ENCODE results near the gene EPHA4.

The EPHA4 gene

GRCh38 chr2:221601376-221601775 lies 29.3 kb upstream of the EPHA4 start:
- no peak for DNase-seq
- Histone ChIP-seq H4K20me1 (ENCODE audit: insufficient read depth, low read length) (no peaks in the 10 kb centered on the region), H3K9me2 (replicated peaks; ENCODE audit: insufficient read depth, low read length) (no peaks in the 10 kb centered on the region), H3K4me2 (ENCODE audit: low read depth, low read length) (no peak overlapping the region), H3K4me3 (ENCODE audit: low read length) (no peak overlapping the region), H3F3A (ENCODE audit: insufficient read depth, low read length) (no peaks in the 10 kb centered on the region), H3K27me3 (replicated peaks; ENCODE audit: insufficient read depth, low read length) (no peaks in the 10 kb centered on the region), H3K9me3 (replicated peaks; ENCODE audit: insufficient read depth, low read length) (no peaks in the 10 kb centered on the region), H3K79me2 (ENCODE audit: low read length) (no peaks in the 10 kb centered on the region), H2AFZ (ENCODE audit: low read length) (no peak overlapping the region), H3K9ac (ENCODE audit: low read length) (no peak overlapping the region), H3K4me1 (ENCODE audit: low read length) (no peaks in the 10 kb centered on the region), H3K36me3 (replicated peaks; ENCODE audit: insufficient read depth, low read length) (no peaks in the 10 kb centered on the region), H3K27ac (ENCODE audit: low read length) (no peak overlapping the region)
- no peak for TF ChIP-seq CTCF (IDR thresholded peaks at IDR 0.05; ENCODE audit: low read length)
- TF ChIP-seq EZH2 (optimal IDR thresholded peaks at IDR 0.05; ENCODE audit: low read depth, low read length) = no peak
- no peak for TF ChIP-seq EZH2phosphoT487 (IDR thresholded peaks at IDR 0.05; ENCODE audit: low read length)

GRCh38 chr2:221600388-221600787 lies 28.3 kb upstream of the EPHA4 start:
- H3K36me3 ChIP-seq (replicated peaks; ENCODE audit: insufficient read depth, low read length) = no peaks in the 10 kb centered on the region

GRCh38 chr2:221596192-221596591 lies 24.1 kb upstream of the EPHA4 start:
- TF ChIP-seq EZH2phosphoT487 (IDR thresholded peaks at IDR 0.05; ENCODE audit: low read length) = no peak
- no peak for TF ChIP-seq CTCF (IDR thresholded peaks at IDR 0.05; ENCODE audit: low read length)
- no peak for TF ChIP-seq EZH2 (optimal IDR thresholded peaks at IDR 0.05; ENCODE audit: low read depth, low read length)
- Histone ChIP-seq H3K9me3 (replicated peaks; ENCODE audit: insufficient read depth, low read length) (no peaks in the 10 kb centered on the region), H3K4me2 (ENCODE audit: low read depth, low read length) (no peak overlapping the region), H2AFZ (ENCODE audit: low read length) (no peak overlapping the region), H3K9me2 (replicated peaks; ENCODE audit: insufficient read depth, low read length) (no peaks in the 10 kb centered on the region), H3K27me3 (replicated peaks; ENCODE audit: insufficient read depth, low read length) (no peaks in the 10 kb centered on the region), H4K20me1 (ENCODE audit: insufficient read depth, low read length) (no peaks in the 10 kb centered on the region), H3K79me2 (ENCODE audit: low read length) (no peaks in the 10 kb centered on the region), H3K27ac (ENCODE audit: low read length) (no peak overlapping the region), H3K4me1 (ENCODE audit: low read length) (no peaks in the 10 kb centered on the region), H3F3A (ENCODE audit: insufficient read depth, low read length) (no peaks in the 10 kb centered on the region), H3K4me3 (ENCODE audit: low read length) (no peak overlapping the region), H3K9ac (ENCODE audit: low read length) (no peak overlapping the region), H3K36me3 (replicated peaks; ENCODE audit: insufficient read depth, low read length) (no peaks in the 10 kb centered on the region)
- no peak for DNase-seq

More at GRCh38 chr2:221600388-221600787, 28.3 kb upstream of the EPHA4 start:
- Histone ChIP-seq H3F3A (ENCODE audit: insufficient read depth, low read length) (no peaks in the 10 kb centered on the region), H3K9ac (ENCODE audit: low read length) (no peak overlapping the region), H3K4me1 (ENCODE audit: low read length) (no peaks in the 10 kb centered on the region), H3K4me3 (ENCODE audit: low read length) (no peak overlapping the region), H3K9me3 (replicated peaks; ENCODE audit: insufficient read depth, low read length) (no peaks in the 10 kb centered on the region), H3K9me2 (replicated peaks; ENCODE audit: insufficient read depth, low read length) (no peaks in the 10 kb centered on the region), H4K20me1 (ENCODE audit: insufficient read depth, low read length) (no peaks in the 10 kb centered on the region), H3K27me3 (replicated peaks; ENCODE audit: insufficient read depth, low read length) (no peaks in the 10 kb centered on the region), H3K79me2 (ENCODE audit: low read length) (no peaks in the 10 kb centered on the region), H3K27ac (ENCODE audit: low read length) (no peak overlapping the region), H2AFZ (ENCODE audit: low read length) (no peak overlapping the region), H3K4me2 (ENCODE audit: low read depth, low read length) (no peak overlapping the region)
- TF ChIP-seq CTCF (IDR thresholded peaks at IDR 0.05; ENCODE audit: low read length) (no peak), EZH2phosphoT487 (IDR thresholded peaks at IDR 0.05; ENCODE audit: low read length) (no peak), EZH2 (optimal IDR thresholded peaks at IDR 0.05; ENCODE audit: low read depth, low read length) (no peak)
- DNase-seq = no peak
